GM19452 (cell line): ENCODE data around the gene MUC15.
"Not testable (repeated sequence)": the region's sequence is repeated elsewhere in the genome, so short reads cannot be mapped to it uniquely, and the experiment has no call there.

Experiments used
- ATAC-seq: cut with Tn5 transposase; IDR thresholded peaks from one replicate; pipeline ENCODE4 v1.9.1; 2021; ENCODE audit not compliant: unreplicated experiment

MUC15 gene, protein sequence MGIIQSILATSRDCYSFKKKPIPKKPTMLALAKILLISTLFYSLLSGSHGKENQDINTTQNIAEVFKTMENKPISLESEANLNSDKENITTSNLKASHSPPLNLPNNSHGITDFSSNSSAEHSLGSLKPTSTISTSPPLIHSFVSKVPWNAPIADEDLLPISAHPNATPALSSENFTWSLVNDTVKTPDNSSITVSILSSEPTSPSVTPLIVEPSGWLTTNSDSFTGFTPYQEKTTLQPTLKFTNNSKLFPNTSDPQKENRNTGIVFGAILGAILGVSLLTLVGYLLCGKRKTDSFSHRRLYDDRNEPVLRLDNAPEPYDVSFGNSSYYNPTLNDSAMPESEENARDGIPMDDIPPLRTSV

DNA sequence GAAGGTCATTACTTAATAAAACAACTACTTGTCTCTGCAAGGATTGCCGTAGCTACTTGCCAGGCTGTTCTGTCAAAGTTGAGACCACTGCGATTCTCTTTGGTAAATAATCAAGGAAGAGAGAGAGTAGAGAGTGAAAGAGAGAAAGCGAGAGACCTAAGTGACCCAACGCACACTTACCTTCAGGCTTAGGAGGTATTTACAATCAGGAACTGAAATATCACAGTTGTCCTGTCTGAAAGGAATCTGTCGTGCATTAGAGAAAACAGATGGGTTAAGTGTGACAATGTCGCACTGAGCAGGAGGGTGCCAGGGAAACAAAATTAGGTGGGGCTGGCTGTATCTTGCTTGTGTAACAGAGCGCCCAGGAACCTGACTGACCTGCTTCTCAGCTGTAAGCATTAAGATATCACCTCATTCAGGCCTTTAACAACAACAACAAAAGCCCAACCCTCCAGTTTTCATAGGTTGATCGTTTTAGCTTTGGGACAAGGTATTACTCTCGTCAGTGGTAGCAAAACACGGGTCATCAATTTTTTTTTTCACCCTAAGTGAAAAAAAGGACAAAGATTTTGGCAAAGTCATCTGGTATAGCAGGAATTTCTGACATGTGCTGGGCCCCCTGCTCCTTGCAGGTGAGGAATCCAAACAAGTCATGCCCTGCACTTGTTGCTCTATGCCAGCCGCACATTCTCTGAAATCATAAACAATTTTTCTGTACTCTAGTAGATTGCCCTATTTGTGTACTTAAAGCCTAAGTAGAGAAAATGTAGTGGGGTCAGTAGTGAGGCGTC, at the start of gene MUC15:
TSS of gene MUC15 (minus strand) at position 403 of the 794 bp plus-strand sequence. CDS start 5,169 bp downstream, outside the sequence.
- no peak for ATAC-seq

DNA sequence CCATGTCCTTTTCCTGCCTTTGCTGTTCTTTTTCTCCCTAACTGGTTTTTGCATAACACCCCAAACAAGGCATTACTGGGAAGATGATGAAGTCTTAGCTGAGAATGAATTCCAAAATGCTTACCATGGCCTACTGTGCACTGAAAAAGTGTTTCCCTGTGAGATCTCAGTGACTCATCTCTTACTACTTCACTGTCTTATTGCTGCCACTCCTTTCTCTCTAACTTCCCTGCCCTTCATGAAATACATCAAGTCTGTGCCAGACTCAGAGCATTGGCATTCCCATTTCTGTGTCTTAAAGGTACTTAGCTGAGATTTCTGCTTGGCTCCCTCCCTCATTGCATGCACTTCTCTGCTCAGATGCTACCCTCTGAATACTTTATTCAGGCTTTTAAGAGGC, 49.1 kb upstream of the MUC15 start:
- ATAC-seq = no peak

DNA sequence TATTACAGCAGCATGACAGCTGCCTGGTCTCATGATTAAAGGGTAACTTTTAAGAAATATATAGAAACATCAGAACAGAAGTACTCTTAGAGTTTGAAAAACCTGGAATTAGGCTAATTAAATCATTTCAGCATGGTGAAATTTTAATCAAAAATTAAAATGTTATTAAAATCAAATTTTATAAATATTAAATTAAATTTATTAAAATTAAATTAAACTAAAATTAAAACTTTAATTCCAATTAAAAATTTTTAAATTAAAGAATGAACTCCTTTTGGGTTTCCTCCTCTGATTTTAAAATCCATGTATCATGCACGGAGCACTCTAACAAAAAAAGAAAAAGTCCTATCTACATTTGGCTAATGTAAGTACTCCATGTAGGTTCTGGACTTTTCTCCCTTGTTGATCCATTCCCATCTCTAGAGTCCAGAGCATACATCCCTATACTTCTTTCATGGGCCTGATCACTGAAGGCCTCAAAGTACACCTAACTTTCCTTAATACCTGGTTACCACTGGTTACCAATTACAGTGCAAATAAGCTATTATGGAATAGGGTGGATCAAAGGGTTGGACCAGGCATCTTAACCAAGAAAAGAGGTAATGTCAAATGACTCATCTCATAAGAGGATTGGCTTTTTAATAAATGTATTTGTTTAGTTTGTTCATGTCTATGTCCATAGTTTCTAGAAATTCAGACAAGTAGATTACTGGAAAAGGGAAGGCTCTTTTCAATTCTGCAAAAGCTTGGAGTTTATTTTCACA, 48.4 kb upstream of the MUC15 start:
- no peak for ATAC-seq

DNA sequence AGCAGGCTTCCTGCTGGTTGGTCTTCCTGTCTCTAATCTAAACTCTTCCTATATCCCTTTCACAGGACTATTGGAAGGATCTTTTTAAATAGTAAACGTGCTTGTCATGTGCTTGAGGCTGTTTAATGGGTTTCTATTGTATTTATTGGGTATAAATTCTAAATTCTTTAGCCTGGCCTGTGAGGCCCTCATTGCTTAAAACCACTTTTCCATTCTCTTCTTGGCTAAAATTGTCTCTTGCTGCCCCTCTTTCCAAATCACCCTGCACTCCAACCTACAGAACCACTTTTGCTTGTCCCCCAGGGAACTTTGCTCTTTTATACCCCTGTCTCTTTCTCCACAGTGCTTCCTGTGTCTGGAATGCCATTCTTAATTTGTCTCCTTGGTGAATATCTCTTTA, 46.4 kb upstream of the MUC15 start:
- ATAC-seq = no peak

DNA sequence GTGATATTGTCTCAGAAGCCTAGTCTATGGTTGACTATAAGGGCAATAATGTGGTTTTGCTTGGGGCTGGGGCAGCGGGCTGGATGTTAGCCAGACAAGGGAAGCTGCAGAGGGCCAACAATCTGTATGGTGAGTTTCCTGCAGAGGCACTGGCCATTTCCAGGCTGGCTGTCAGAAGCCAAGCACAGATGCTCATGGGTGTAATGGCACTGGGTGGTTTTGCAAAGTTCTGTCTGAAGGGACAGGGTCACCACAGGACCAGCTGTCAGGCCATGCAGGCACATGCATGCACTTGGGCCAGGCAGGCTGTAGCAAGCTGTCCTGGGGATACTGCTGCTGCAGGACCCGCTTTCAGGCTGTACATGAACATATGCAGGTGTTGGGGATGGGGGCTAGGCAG, 41.7 kb upstream of the MUC15 start:
- no peak for ATAC-seq

DNA sequence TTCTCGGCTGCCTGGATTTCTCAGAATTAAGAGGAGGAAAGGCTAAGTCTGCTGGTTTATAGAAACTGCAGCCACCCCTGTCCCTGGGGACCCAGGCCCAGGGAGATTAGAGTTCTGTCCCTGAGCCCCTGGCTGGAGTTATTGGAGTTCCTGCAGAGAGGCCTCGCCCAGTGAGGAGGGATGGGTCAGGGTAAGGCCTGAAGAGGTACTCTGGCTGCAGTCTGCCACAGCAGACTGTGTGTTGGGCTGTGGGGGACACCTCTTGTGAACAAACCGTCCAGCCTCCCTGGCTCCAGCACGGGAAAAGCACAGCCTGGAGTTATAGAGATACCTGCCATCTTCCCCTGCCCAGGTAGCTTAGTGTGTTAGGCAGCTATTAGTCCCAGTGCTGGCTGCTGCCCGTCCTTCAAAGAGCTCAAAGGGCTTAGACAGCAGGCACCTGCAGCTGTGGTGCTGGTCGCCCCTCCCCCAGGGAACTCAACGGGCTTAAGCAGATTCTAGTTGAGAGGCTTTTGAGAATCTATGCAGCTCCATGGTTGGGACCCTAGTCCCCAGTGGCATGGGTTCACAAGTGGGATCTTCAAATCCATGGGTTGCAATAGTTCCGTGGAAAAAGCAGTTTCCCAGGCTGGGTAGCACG, 36.6 kb upstream of the MUC15 start:
- no peak for ATAC-seq

DNA sequence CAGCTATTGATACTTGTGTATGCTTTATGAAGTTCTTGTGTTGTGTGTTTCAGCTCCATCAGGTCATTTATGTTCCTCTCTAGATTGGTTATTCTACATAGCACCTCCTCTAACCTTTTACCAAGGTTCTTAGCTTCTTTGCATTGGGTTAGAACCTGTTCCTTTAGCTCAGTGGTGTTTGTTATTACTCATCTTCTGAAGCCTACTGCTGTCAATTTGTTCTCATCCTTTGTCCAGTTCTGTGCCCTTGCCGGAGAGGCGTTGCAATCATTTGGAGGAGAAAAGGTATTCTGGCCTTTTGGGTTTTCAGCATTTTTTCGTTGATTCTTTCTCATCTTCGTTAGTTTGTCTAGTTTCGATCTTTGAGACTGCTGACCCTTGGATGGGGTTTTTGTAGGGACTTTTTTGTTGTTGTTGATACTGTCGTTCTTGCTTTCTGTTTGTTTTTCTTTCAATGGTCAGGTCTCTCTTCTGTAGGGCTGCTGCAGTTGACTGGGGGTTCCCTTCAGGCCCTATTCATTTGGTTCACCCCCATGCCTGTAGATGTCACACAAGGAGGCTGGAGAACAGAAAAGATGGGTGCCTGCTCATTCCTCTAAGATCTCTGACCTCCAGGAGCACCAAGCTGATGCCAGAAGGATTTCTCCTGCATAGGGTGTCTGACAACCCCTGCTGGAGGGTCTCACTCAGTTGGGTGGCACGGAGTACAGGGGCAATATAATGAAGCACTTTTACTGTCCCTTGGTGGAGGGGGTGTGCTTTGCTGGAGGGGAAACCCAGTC, 35.9 kb upstream of the MUC15 start:
- no peak for ATAC-seq

DNA sequence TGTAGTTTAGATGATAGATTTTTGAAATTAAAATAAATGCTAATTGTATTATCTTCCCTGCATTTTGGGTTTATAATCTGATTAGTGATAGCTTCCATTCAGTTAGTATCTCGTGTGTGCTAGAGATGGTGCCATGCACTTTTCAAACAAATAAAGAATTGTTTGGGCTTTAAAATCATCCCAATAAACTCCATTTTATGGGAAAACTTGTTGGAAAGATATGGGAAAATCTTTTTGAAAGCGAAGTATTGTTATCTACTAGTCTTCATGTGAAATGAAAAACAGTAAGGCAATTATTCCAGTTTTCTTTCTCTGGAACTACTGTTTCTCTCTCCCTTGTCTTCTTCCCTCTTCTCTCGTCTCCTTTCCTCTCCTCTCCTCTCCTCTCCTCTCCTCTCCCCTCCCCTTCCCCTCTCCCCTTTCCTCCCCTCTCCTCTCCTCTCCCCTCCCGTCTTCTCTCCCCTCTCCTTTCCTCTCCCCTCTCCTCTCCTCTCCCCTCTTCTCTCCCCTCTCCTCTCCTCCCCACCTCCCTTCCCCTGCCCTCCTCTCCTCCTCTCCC, 27.9 kb upstream of the MUC15 start:
- ATAC-seq = no peak

DNA sequence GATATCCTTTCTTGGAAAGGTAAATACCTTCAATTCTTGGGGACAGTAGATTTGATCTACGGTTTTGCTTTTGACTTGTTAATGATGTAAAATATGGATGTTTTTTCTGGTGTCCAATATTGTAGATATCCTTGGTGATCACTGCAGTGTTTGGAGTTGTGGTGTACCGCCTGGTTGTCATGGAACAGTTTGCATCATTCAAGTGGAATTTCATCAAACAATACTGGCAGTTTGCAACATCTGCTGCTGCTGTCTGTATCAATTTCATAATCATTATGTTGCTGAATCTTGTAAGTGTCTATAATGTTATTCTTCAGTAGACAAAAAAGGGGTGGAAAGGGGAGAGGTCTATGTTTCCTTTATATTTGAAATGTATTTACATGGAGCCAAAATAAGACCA, 27.4 kb upstream of the MUC15 start:
- no peak for ATAC-seq

DNA sequence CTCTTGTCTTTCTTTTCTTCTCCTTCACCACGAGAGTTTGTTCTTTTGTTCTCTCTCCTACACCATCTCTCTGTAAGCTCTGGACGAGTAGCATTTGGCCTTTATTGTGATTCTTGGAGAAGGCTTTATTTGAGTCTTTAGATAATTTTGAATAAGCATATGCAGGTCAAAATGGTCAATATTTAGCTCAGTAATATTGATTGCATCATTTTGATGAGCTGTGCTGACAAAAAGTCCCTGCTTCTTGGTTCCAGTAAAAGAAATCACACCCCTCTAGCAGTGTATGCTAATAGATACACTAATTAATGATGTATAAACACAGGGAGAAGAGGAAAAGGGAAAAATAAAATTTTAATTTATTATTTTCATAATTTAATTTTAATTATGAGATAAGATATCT, 25.8 kb upstream of the MUC15 start:
- ATAC-seq = no peak

DNA sequence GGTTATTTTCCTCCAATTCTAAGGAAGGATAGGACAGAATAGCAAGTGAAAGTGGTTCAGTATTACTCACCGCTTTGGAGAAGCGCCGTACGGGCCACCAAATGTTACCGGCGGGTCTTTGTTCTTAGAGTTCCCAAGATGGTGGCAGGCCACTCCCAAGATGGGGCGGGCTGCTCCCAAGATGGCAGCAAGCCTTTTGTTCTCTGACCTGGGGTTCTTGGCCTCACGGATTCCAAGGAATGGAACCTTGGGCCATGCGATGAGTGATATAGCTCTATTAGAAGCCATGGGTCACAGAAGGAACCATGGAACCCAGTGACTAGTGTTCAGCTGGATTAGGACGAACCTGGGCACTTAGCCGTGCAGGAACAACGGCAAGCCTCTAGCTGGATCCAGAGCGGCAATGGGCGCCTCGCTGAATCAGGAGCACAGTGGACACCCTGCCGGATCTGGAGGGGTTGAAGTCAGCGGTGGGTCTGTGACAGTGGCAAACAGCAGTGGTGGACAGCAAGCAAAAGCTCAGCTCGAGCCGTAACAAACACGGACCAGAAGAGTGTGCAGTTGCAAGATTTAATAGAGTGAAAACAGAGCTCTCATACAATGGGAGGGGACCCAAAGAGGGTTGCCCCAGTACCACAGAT, 25.1 kb upstream of the MUC15 start:
- not testable (repeated sequence) for ATAC-seq

DNA sequence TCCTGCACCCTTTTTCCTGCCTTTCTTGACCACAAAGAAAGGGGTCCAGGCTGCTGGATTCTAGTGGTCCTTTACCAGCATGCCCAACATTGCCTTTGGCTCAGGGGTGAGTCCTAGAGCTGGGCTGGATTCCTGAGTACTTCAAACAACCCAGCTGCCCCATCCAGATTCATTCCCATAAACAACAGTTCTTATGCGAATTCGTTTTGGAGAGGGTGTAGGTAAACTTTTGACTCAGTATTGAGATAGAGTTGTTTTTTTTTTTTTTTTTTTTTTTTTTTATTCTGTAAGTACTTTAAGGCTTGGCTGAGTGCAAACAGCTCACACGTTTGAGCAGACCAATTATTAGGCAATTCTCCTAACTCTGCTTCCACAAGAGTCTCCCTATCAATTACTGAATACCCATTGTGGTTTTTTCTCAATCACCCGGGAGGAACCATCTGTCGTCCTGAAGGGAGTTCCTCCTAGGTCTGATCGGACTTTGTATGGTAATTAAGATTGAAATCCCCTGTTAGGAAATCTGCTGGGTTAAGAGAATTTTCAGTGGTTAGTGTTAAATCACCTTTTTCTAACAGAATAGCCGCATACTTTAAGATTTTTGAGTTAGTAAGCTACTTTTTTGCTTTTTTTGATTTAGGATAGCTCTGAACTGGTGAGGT, 23.3 kb upstream of the MUC15 start:
- ATAC-seq = not testable (repeated sequence)

DNA sequence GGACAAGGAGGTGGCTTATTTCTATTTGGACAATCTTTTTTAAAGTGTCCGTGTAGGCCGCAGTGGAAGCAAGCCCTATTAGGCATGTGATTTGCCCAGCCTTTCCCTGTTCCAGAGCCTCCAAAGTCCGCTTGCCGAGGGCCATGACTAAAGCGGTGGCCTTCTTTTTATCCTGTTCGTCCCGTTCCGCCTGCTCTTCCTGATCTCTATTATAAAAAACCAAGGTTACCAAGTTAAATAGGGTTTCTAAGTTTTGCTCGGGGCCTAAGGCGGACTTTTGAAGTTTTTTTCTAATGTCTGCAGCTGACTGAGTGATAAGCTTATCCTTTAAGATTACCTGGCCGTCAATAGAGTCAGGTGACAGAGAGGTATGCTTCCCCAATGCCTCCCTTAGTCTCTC, 21.6 kb upstream of the MUC15 start:
- ATAC-seq = no peak

DNA sequence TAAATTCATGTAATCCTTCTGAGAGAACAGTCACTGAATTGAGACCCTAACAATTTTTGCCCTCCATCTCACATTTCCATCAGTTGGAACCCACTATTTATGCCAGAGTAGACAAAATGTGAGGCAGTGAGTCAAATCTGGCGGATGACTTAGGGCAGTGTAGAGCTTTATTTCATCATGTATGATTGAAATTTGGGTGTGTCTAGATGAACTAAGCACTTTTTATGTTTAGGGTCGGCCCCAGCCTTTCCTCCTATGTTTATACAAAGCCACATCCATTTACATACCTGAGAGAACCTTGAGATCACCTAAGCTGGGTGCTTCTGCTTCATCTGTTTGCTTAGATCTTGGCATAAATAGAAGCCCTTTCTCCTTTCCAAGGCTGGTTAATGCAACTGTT, 15.0 kb upstream of the MUC15 start:
- ATAC-seq = no peak

DNA sequence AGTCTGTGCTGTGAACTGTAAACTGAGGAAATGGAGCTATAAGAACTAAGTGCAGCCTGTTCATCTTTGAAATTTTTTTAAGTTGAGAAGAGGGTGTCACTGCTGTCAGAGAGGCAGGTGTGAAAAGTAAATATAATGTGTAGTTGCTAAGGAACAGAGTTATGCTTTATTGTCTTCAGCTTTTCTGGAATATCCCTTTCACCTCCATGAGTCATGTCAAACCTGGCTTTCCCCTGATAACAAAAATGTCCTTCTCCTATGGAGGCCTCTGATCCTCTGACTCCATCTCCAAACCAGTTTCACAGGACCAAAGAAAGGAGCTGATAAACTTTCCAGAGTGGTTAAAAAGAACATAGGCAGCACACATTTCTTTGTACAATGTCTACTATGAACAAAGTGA, 12.8 kb upstream of the MUC15 start:
- ATAC-seq = no peak

DNA sequence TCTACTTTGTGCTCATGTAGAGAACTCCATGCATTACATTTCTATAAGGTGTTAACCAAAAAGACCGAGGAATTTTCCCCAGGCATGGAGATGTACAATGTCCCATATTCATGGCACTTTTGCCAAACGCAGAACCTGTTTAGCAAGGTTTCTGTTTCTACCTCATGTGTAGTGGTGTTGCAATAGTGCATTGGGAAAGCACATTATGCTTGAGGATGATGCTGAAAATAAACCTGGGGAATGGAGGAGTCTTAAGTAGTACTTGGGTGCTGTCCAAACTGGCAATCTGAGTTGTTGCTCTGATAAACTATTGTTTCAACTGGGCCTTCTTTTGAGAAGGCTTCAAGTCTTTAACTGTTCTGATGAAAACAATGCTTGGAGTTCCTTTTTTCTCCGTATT, 11.5 kb upstream of the MUC15 start:
- no peak for ATAC-seq

DNA sequence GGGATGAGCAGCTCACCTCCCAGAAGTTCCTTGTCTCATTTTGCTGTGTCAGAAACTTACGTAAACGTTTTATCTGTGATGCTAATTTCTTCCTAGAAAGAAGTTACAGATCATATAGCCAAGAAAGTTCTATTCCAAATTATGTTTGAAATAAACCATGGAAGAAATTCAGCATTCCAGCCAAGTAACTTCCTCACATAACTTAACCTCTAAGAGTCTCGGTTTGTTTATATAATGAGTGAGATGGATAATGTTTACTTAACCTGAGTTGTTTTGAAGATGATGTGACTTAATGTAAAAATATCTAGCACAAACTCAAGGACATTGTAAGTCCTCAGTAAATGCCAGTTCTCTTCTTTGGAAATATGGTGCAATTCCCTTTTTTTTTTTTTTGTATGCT, 8.9 kb upstream of the MUC15 start:
- ATAC-seq = no peak

DNA sequence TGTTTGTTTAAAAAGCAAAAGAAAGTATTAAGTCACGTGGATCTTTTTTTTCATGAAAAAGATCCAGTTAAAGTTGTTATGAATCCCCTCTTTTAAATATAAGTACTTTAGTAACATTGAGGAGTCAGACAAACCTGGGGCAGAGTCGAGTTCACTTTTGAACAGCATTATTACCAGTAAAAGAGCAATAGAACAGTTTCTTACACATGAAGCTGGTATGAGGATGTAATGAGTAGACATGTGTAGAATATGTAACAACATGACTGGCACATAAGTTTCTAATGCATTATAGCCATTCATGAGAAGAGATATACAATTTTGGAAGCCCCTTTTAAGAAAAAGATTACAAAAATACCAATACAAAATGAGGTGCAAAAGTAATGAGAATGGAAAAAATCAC, 7.6 kb upstream of the MUC15 start:
- no peak for ATAC-seq

DNA sequence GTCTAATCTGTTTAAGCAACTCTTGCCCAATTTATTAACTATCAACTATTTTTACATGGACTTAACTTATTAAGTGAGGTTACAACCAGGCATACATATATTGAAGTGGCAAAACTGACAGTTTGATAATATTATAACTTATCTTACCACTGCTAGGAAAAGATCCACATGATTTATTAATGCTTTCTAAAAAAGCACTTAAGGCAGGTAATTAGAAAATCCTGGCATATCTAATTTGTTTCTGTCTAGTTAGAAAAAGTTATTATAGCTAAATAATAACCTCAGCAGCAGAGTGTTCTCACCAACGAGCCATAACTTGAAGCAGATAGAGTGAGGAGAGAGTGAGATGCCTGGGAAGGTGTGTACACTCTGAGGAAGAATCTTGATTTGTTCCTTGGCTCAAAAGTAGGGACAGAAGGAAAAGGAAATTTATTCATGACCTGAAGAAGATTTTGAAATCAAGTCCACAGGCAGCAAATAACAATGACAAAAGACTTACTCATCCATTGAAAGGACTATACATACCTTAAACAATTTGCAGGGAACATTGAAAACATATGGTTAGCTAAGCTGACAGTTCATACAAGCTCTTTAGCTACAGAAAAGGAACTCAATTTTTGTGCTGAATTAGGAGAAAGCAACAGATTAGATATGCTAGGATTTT, 7.1 kb upstream of the MUC15 start:
- no peak for ATAC-seq
